Mammary epithelial cell (primary cell): Measurements from ENCODE around the gene AGBL2.

Experiments used
- CTCF ChIP-seq, 2 donors: IDR thresholded peaks in 1 of 2; conservative IDR thresholded peaks in 1 of 2; 2 replicates each; pipeline ENCODE4 v1.5.1; 2011 to 2012; ENCODE audit warnings: inconsistent platforms in 2 of 2, low read length in 2 of 2, mild to moderate bottlenecking in 2 of 2, control low read depth in 1 of 2, low read depth in 1 of 2; ENCODE audit not compliant: insufficient read depth in 1 of 2; ENCODE audit errors: extremely low read depth in 1 of 2
- EZH2 ChIP-seq: IDR thresholded peaks from 2 replicates; pipeline ENCODE4 v1.6.1; 2012; ENCODE audit warnings: low read length, inconsistent platforms, borderline replicate concordance

GRCh38 chr11:47675851-47676250, 39.3 kb downstream of the AGBL2 start:
- TF ChIP-seq CTCF (conservative IDR thresholded peaks at IDR 0.05 in 1 of 2, IDR thresholded peaks at IDR 0.05 in 1 of 2; ENCODE audit: extremely low read depth in 1 of 2, insufficient read depth in 1 of 2, low read depth in 1 of 2, low read length in 2 of 2) (no peak), EZH2 (no peak)
